Peyer's patch (tissue), 4 donors: ENCODE data around the gene EPB41L4B.

Experiments used
- POLR2A ChIP-seq, 2 donors: fragments of 450-650 bp; IDR thresholded peaks; one replicate each; pipeline ENCODE4 v1.5.1; 2017; ENCODE audit warnings: antibody characterized with exemption in 2 of 2, mild to moderate bottlenecking in 2 of 2, moderate library complexity in 2 of 2
- TF ChIP-seq, protein P1 (sequence below), 6 experiments: fragments of 450-650 bp in 4 of 6; fragments of 200-600 bp in 2 of 6; sonication (generic) in 1 of 6; IDR thresholded peaks; one replicate each; pipeline ENCODE4 v1.5.1; 2017 to 2019; ENCODE audit warnings: antibody characterized with exemption in 6 of 6, mild to moderate bottlenecking in 3 of 6, moderate library complexity in 1 of 6

GRCh38 chr9:109286571-109286977, 34.3 kb downstream of the EPB41L4B start:
- TF ChIP-seq, protein P1, sequence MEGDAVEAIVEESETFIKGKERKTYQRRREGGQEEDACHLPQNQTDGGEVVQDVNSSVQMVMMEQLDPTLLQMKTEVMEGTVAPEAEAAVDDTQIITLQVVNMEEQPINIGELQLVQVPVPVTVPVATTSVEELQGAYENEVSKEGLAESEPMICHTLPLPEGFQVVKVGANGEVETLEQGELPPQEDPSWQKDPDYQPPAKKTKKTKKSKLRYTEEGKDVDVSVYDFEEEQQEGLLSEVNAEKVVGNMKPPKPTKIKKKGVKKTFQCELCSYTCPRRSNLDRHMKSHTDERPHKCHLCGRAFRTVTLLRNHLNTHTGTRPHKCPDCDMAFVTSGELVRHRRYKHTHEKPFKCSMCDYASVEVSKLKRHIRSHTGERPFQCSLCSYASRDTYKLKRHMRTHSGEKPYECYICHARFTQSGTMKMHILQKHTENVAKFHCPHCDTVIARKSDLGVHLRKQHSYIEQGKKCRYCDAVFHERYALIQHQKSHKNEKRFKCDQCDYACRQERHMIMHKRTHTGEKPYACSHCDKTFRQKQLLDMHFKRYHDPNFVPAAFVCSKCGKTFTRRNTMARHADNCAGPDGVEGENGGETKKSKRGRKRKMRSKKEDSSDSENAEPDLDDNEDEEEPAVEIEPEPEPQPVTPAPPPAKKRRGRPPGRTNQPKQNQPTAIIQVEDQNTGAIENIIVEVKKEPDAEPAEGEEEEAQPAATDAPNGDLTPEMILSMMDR (IDR thresholded peaks at IDR 0.05): no peak
- TF ChIP-seq POLR2A (IDR thresholded peaks at IDR 0.05): no peak
